Ascending aorta (tissue), 2 donors: ENCODE data around the gene HJURP. TPM values are rescaled to one million over a fixed set of nuclear protein-coding genes. Genes with fewer than 3 reads are reported as not detected.
"Not testable (repeated sequence)": the region's sequence is repeated elsewhere in the genome, so short reads cannot be mapped to it uniquely, and the experiment has no call there.

Experiments
- DNase-seq, 2 donors: peaks; one replicate each; pipeline ENCODE4 v3.0.0-alpha.2; 2019; ENCODE audit warnings: low spot score in 2 of 2
- H3K27ac ChIP-seq, 2 donors: fragments of 200-600 bp; sonication (generic); one replicate each; pipeline ENCODE4 v1.5.1; 2016 to 2017; ENCODE audit warnings: mild to moderate bottlenecking in 1 of 2
- H3K27me3 ChIP-seq: fragments of 200-600 bp; sonication (generic); one replicate; pipeline ENCODE4 v1.5.1; 2017
- H3K36me3 ChIP-seq, 2 donors: fragments of 200-600 bp; sonication (generic); one replicate each; pipeline ENCODE4 v1.5.1; 2016
- H3K4me1 ChIP-seq, 2 donors: fragments of 200-600 bp; sonication (generic); one replicate each; pipeline ENCODE4 v1.5.1; 2016 to 2017; ENCODE audit warnings: mild to moderate bottlenecking in 1 of 2
- H3K4me3 ChIP-seq, 2 donors: fragments of 200-600 bp; sonication (generic); one replicate each; pipeline ENCODE4 v1.5.1; 2016 to 2017; ENCODE audit warnings: mild to moderate bottlenecking in 1 of 2
- H3K9me3 ChIP-seq, 2 donors: fragments of 200-600 bp; sonication (generic); one replicate each; pipeline ENCODE4 v1.5.1; 2016
- CTCF ChIP-seq, 3 experiments: fragments of 200-600 bp in 2 of 3; fragments of 450-650 bp in 1 of 3; sonication (generic) in 2 of 3; IDR thresholded peaks; one replicate each; pipeline ENCODE4 v1.5.1; 2016 to 2019; ENCODE audit warnings: antibody characterized with exemption in 3 of 3, mild to moderate bottlenecking in 1 of 3, moderate library complexity in 1 of 3
- intact Hi-C: fragments of 100-400 bp; cut with DNase I; formaldehyde crosslinking; loops from one replicate; pipeline ENCODE4 v1.15.1; 2023
- total RNA-seq: library from RNA; depleted of rRNA; stranded (reverse); fragments of >200 nt; gene quantifications from one replicate; pipeline ENCODE4 v1.1.0, GENCODE V29; 2016

Gene HJURP, protein sequence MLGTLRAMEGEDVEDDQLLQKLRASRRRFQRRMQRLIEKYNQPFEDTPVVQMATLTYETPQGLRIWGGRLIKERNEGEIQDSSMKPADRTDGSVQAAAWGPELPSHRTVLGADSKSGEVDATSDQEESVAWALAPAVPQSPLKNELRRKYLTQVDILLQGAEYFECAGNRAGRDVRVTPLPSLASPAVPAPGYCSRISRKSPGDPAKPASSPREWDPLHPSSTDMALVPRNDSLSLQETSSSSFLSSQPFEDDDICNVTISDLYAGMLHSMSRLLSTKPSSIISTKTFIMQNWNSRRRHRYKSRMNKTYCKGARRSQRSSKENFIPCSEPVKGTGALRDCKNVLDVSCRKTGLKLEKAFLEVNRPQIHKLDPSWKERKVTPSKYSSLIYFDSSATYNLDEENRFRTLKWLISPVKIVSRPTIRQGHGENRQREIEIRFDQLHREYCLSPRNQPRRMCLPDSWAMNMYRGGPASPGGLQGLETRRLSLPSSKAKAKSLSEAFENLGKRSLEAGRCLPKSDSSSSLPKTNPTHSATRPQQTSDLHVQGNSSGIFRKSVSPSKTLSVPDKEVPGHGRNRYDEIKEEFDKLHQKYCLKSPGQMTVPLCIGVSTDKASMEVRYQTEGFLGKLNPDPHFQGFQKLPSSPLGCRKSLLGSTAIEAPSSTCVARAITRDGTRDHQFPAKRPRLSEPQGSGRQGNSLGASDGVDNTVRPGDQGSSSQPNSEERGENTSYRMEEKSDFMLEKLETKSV
- total RNA-seq: not detected

- Histone ChIP-seq H3K9me3 (no peaks in the 10 kb centered on the region), H3K27me3 (no peaks in the 10 kb centered on the region), H3K27ac (peak within 1 kb of the TSS; percentile 29 to 45), H3K36me3 (no peaks in the 10 kb centered on the region), H3K4me1 (peaks cover 0 to 7% of the 10 kb centered on the region in 2 donors), H3K4me3 (peak within 1 kb of the TSS; percentile 62 to 72)
- DNase-seq: peak; percentile 78 to 94
- no peak for TF ChIP-seq CTCF (IDR thresholded peaks at IDR 0.05)
- intact Hi-C loops: no loop called here
These were observed at the start of gene HJURP for GRCh38 chr2:233854241-233854981. HJURP (minus strand) TSS chr2:233854535; CDS start chr2:233854500, 35 bp downstream.

DNA sequence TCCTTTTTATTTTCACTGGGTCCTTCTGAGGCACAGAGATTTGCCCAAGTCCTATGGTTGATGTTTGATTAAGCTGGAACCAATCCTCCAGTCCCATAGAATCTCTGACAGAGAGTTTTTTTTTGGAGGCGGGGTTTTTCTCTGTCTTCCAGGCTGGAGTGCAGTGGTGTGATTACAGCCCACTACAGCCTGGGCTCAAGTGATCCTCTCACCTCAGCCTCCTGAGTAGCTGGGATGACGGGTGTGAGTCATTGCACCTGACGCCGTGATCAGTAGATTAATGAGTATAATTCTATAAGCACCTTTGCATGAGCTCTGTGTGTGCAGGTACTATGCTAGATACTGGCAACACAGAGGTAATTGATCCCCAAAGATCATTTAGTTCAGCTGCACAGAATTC lies 47.5 kb upstream of the HJURP start:
- TF ChIP-seq CTCF (IDR thresholded peaks at IDR 0.05): no peak
- no peak for DNase-seq
- H3K36me3 ChIP-seq: no peaks in the 10 kb centered on the region
- no peaks in the 10 kb centered on the region for H3K4me1 ChIP-seq
- H3K27ac ChIP-seq: no peak overlapping the region
- no peaks in the 10 kb centered on the region for H3K27me3 ChIP-seq
- H3K4me3 ChIP-seq: no peak overlapping the region
- no peaks in the 10 kb centered on the region for H3K9me3 ChIP-seq
- intact Hi-C loops: no loop called here

GRCh38 chr2:233901367-233901766 lies 47.0 kb upstream of the HJURP start:
- no peak for DNase-seq
- H3K36me3 ChIP-seq: no peaks in the 10 kb centered on the region
- no peaks in the 10 kb centered on the region for H3K9me3 ChIP-seq
- intact Hi-C loops: no loop called here
- no peaks in the 10 kb centered on the region for H3K4me1 ChIP-seq
- TF ChIP-seq CTCF (IDR thresholded peaks at IDR 0.05): no peak
- H3K27ac ChIP-seq: no peak overlapping the region
- H3K4me3 ChIP-seq: no peak overlapping the region
- H3K27me3 ChIP-seq: no peaks in the 10 kb centered on the region

GRCh38 chr2:233896253-233896652 lies 41.9 kb upstream of the HJURP start:
- H3K4me1 ChIP-seq, H3K27me3 ChIP-seq, H3K27ac ChIP-seq, H3K36me3 ChIP-seq, H3K9me3 ChIP-seq, H3K4me3 ChIP-seq, DNase-seq, intact Hi-C loops: not testable (repeated sequence)

GRCh38 chr2:233892793-233893192 lies 38.5 kb upstream of the HJURP start:
- intact Hi-C loops: no loop called here

More at GRCh38 chr2:233892793-233893192, 38.5 kb upstream of the HJURP start:
- H3K4me3 ChIP-seq: no peak overlapping the region
- no peak for TF ChIP-seq CTCF (IDR thresholded peaks at IDR 0.05)
- no peaks in the 10 kb centered on the region for H3K27me3 ChIP-seq
- no peaks in the 10 kb centered on the region for H3K9me3 ChIP-seq
- no peaks in the 10 kb centered on the region for H3K36me3 ChIP-seq
- no peak for DNase-seq
- no peaks in the 10 kb centered on the region for H3K4me1 ChIP-seq
- H3K27ac ChIP-seq: no peak overlapping the region
